Subcutaneous abdominal adipose tissue (tissue), 5 donors: ENCODE results near the gene ADGRA1.

Experiments used
- H3K27ac ChIP-seq: one replicate; pipeline ENCODE4 v1.7.0; 2013; ENCODE audit warnings: low read depth, mild to moderate bottlenecking, inconsistent platforms, low read length, moderate library complexity
- H3K27me3 ChIP-seq, 5 donors: one replicate each; pipeline ENCODE4 v1.7.0; 2013; ENCODE audit warnings: low read length in 5 of 5, inconsistent platforms in 1 of 5; ENCODE audit not compliant: control insufficient read depth in 5 of 5, insufficient read depth in 4 of 5
- H3K36me3 ChIP-seq, 5 donors: one replicate each; pipeline ENCODE4 v1.7.0; 2013; ENCODE audit warnings: low read length in 5 of 5; ENCODE audit not compliant: control insufficient read depth in 5 of 5, insufficient read depth in 5 of 5
- H3K4me1 ChIP-seq, 5 donors: one replicate each; pipeline ENCODE4 v1.7.0; 2013; ENCODE audit warnings: low read length in 5 of 5, mild to moderate bottlenecking in 3 of 5, moderate library complexity in 1 of 5; ENCODE audit not compliant: control insufficient read depth in 5 of 5, insufficient read depth in 5 of 5
- H3K4me3 ChIP-seq, 5 donors: one replicate each; pipeline ENCODE4 v1.7.0; 2013; ENCODE audit warnings: low read length in 5 of 5, low read depth in 1 of 5
- H3K9ac ChIP-seq, 5 donors: one replicate each; pipeline ENCODE4 v1.7.0; 2013; ENCODE audit warnings: low read length in 5 of 5, mild to moderate bottlenecking in 4 of 5, moderate library complexity in 3 of 5
- H3K9me3 ChIP-seq, 5 donors: one replicate each; pipeline ENCODE4 v1.7.0; 2013; ENCODE audit warnings: low read length in 5 of 5; ENCODE audit not compliant: control insufficient read depth in 5 of 5
- donor health status: healthy.
- donor health status: healthy.
- donor health status: healthy.
- donor health status: healthy.
- donor health status: healthy.

Gene ADGRA1

DNA sequence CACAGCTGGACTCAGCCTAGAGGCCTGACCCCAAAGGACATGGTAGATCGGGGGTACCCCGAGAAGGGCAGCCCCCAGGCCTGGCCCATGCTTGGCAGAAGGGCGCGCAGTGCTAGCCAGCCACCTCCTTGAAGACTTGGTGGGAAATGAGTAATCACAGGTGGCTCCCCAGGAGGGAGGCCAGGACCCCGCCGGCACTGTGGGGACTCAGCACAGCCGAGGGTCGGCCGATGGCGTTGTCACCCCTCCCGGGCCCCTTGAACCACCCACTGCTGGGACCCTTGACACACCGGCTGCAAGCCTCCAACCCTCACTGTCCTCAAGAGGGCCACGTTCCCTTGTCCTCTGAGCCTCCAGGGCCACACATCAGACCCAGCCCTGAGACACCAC is 27.7 kb downstream of the ADGRA1 start:
- H3K4me3 ChIP-seq: no peak overlapping the region

GRCh38 chr10:133115976-133116375 is 28.3 kb downstream of the ADGRA1 start:
- Histone ChIP-seq H3K36me3 (no peaks in the 10 kb centered on the region), H3K9me3 (peaks cover 0 to 14% (median 6%) of the 10 kb centered on the region in 5 donors), H3K9ac (no peak overlapping the region), H3K4me3 (no peak overlapping the region), H3K4me1 (no peaks in the 10 kb centered on the region), H3K27me3 (peaks cover 12 to 26% (median 14%) of the 10 kb centered on the region in 5 donors), H3K27ac (no peak overlapping the region)

More for the DNA sequence above, 27.7 kb downstream of the ADGRA1 start:
- H3K36me3 ChIP-seq: no peaks in the 10 kb centered on the region
- H3K27ac ChIP-seq: no peak overlapping the region
- peaks cover 0 to 14% (median 6%) of the 10 kb centered on the region in 5 donors for H3K9me3 ChIP-seq
- H3K9ac ChIP-seq: no peak overlapping the region
- peaks cover 14 to 26% (median 16%) of the 10 kb centered on the region in 5 donors for H3K27me3 ChIP-seq
- peaks cover 0 to 1% (median 0%) of the 10 kb centered on the region in 5 donors for H3K4me1 ChIP-seq

DNA sequence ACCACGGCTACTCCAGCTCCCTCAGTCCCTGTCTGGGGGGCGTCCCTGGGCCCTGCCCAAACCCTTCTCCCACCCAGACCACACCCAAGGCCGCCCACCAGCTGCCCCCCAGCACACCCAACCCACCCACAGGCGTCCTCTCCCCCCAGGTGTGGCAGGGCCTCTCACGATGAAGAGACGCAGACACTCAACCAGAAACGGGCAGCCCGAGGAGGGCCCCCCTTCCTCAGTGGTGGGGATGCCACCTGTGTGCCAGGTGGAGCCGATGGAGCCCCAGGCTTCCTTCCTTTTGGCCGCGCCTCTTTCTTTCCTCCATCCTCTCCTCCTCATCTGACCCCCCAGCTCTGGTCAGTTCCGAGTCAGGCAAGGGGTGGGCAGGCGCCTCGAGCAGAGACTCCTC is 28.7 kb downstream of the ADGRA1 start:
- Histone ChIP-seq H3K4me1 (no peaks in the 10 kb centered on the region), H3K27ac (no peak overlapping the region), H3K4me3 (no peak overlapping the region), H3K9me3 (peaks cover 0 to 14% (median 7%) of the 10 kb centered on the region in 5 donors), H3K36me3 (no peaks in the 10 kb centered on the region), H3K27me3 (peaks cover 9 to 26% (median 13%) of the 10 kb centered on the region in 5 donors), H3K9ac (no peak overlapping the region)

GRCh38 chr10:133117036-133117687 is 29.4 kb downstream of the ADGRA1 start:
- H3K4me3 ChIP-seq: no peak overlapping the region
- H3K9me3 ChIP-seq: peaks cover 0 to 16% (median 7%) of the 10 kb centered on the region in 5 donors
- H3K4me1 ChIP-seq: no peaks in the 10 kb centered on the region
- no peak overlapping the region for H3K27ac ChIP-seq
- H3K36me3 ChIP-seq: no peaks in the 10 kb centered on the region
- H3K27me3 ChIP-seq: peaks cover 5 to 30% (median 13%) of the 10 kb centered on the region in 5 donors
- no peak overlapping the region for H3K9ac ChIP-seq

DNA sequence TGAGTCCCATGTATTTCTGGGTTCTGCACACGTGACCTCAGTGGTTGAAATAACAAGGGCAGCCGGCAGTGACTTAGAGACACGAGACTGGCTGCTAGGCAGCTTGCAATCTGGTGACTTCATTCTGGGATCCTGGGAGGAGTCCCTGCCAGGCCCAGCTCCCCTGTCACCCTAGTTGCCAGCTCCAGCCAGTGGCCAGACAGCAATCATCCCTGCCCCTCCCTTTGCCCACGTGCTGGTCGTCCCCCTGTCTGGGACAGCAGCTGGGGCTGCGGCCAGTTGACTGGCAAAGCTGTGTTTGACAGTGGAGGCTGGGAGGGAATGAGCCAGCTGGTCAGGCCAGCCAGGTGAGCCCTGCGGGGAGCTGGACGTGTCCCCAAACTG is 30.0 kb downstream of the ADGRA1 start:
- Histone ChIP-seq H3K9ac (no peak overlapping the region), H3K27me3 (peaks cover 5 to 30% (median 13%) of the 10 kb centered on the region in 5 donors), H3K36me3 (no peaks in the 10 kb centered on the region), H3K4me1 (no peaks in the 10 kb centered on the region), H3K9me3 (peaks cover 0 to 16% (median 7%) of the 10 kb centered on the region in 5 donors), H3K4me3 (no peak overlapping the region), H3K27ac (no peak overlapping the region)

GRCh38 chr10:133121479-133121878 is 33.8 kb downstream of the ADGRA1 start:
- H3K27ac ChIP-seq: no peak overlapping the region
- peaks cover 0 to 16% (median 7%) of the 10 kb centered on the region in 5 donors for H3K9me3 ChIP-seq
- no peak overlapping the region for H3K4me3 ChIP-seq
- no peaks in the 10 kb centered on the region for H3K4me1 ChIP-seq
- no peaks in the 10 kb centered on the region for H3K36me3 ChIP-seq
- peaks cover 4 to 40% (median 18%) of the 10 kb centered on the region in 5 donors for H3K27me3 ChIP-seq
- no peak overlapping the region for H3K9ac ChIP-seq

- Histone ChIP-seq H3K4me1 (no peaks in the 10 kb centered on the region), H3K36me3 (no peaks in the 10 kb centered on the region), H3K27ac (no peak overlapping the region), H3K4me3 (no peak overlapping the region), H3K9me3 (peaks cover 0 to 16% (median 7%) of the 10 kb centered on the region in 5 donors), H3K9ac (no peak overlapping the region), H3K27me3 (peaks cover 4 to 34% (median 22%) of the 10 kb centered on the region in 5 donors)
These were observed 34.6 kb downstream of the ADGRA1 start for GRCh38 chr10:133122171-133122935.

DNA sequence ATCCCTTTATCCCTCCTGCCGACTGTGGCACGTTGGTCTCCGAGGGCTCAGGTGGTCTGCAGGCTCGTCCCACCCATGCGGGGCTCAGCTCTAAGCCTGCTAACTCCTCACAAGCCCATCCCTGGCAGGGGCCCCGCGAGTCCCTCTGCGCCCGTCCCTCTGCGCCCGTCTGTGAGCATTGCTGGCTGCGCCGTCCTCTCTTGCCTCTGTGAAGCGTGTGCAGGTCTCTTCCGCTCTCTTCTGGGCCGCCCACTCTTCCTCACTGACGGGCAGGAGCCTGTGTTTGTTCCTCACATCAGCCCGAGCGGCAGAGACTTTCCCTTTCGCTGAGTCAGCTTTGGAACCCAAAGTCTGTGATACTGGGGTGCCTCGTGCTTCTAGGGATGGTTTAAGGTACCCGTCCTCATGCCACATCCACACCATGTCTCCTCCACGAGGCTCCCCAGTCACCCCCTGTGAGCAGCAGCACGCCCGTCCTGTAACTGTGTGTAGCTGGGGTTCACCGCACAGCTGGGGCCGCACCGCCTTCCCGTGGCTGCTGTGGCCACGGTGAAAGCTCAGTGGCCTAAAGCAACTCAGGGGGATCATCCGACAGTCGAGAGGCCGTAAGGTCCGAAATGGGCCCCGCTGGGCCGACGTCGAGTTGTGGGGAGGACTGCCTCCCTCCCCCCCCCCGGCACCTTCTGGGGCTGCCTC is 35.5 kb downstream of the ADGRA1 start:
- H3K36me3 ChIP-seq: no peaks in the 10 kb centered on the region
- H3K9me3 ChIP-seq: peaks cover 0 to 16% (median 7%) of the 10 kb centered on the region in 5 donors
- peaks cover 4 to 30% (median 22%) of the 10 kb centered on the region in 5 donors for H3K27me3 ChIP-seq
- no peak overlapping the region for H3K27ac ChIP-seq
- no peak overlapping the region for H3K4me3 ChIP-seq
- no peaks in the 10 kb centered on the region for H3K4me1 ChIP-seq
- H3K9ac ChIP-seq: no peak overlapping the region

DNA sequence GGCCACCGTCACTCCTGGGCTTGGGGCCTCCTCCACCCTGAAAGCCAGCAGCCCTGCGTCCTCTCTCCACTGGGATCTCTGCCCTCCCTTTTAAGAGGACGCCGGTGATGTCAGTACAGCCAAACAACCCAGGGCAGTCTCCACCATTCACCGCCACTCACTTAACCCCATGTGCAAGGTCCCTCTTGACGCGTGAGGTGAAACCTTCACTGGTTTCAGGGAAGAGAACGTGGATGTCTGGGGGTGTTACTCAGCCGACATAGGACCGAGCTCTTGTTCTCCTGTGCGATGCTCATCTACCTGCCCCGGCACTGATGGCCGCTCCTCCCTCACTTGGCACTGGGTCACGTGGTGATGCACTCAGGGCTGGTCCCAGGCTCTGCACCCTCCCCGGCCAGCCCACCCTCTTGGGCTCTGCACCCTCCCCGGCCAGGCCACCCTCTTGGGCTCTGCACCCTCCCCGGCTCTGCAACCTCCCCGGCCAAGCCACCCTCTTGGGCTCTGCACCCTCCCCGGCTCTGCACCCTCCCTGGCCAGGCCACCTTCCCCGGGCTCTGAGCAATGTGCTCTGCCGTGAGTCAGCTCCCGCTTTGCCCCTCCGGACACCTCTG is 36.1 kb downstream of the ADGRA1 start:
- Histone ChIP-seq H3K27me3 (peaks cover 4 to 29% (median 22%) of the 10 kb centered on the region in 5 donors), H3K9ac (no peak overlapping the region), H3K9me3 (peaks cover 0 to 14% (median 5%) of the 10 kb centered on the region in 5 donors), H3K4me3 (no peak overlapping the region), H3K4me1 (no peaks in the 10 kb centered on the region), H3K36me3 (no peaks in the 10 kb centered on the region), H3K27ac (no peak overlapping the region)
